GM19455 (cell line): ENCODE data around the gene PLPPR4.
"Not testable (repeated sequence)": the region's sequence is repeated elsewhere in the genome, so short reads cannot be mapped to it uniquely, and the experiment has no call there.

Experiments
- ATAC-seq: cut with Tn5 transposase; IDR thresholded peaks from one replicate; pipeline ENCODE4 v1.9.1; 2021; ENCODE audit not compliant: unreplicated experiment

Gene PLPPR4

GRCh38 chr1:99264201-99265021 lies at the start of gene PLPPR4:
Gene PLPPR4, plus strand, starts transcription at chr1:99264492. Its CDS starts 102 bp downstream, at chr1:99264594.
- ATAC-seq: no peak

DNA sequence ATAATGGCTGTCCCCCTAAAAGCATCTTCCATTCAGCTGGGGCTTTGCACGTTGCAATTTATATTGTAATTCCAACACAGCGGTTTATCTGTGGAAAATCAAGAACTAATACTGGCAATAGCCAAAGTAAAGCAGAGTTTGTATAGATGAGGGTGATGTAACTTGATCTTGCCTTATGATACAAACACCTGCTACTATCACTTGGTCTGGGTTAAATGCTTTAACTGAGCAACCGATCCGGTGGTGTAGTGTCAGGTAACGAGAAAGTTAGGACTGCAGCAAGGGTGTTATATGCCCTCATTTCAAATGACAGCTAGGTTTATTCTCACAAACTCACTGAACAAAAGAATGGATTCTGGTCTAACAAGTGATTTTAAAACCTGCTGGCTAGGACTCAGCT lies 47.3 kb upstream of the PLPPR4 start:
- ATAC-seq: no peak

- no peak for ATAC-seq
Measured at GRCh38 chr1:99217599-99217998, 46.7 kb upstream of the PLPPR4 start.

DNA sequence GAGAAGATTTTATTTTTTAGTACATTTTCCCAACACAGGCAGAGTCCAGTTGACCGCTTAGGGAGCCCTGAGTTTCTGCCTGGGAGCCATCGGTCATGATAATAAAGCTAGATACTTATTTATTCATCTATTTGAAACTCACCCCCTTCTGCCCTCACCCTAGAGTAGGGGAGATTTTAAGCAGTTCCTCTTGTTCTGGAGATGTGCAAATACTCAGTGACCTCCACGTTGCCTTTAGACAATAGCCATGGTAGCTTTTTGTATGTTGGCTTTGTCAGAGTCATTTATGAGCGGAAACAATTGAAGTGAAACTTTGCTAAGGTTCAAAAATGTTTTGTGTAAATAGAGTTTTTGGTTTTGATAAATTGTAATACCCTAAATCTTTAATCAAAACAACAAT lies 45.7 kb upstream of the PLPPR4 start:
- ATAC-seq: no peak

- ATAC-seq: peak; percentile 76
Measured at GRCh38 chr1:99218999-99219398, 45.3 kb upstream of the PLPPR4 start.

- ATAC-seq: no peak
Measured at GRCh38 chr1:99227056-99227897, 37.0 kb upstream of the PLPPR4 start.

DNA sequence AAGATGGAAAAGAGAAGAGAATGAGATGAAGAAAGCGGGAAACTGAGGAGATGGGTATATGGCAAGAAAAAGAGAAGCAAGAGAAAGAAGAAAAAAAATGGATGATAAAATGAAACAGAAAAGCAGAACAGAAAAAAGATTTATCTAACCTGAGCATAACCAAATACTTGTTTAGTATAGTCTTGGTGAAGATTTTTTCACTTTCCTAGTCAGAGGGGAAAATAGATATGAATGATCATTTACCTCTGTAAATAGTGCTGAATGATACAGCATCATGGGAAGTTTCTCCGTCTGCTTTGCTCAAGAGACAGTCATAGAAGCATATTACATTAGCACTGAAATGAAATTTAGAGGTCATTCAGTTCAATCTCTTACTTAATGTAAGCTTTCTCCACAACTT lies 36.1 kb upstream of the PLPPR4 start:
- ATAC-seq: no peak

DNA sequence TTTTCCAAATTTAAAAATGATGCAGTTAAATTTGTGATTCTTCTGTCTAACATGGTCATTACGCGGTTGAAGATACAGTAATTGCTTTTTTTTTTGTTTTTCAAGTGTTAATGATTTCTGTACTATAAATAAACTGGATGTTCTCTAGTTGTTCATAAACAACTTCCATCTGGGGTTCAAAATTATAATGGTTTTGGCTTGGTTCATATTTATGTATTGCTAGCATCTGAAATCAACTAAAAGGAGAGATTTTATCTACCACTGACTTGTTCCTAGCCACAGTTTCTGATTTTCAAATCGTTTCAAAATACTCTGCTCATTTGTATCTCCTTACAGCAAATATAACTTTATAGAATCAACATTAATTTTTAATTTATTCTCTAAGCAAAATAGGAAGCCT lies 35.2 kb upstream of the PLPPR4 start:
- no peak for ATAC-seq

- ATAC-seq: no peak
Measured at GRCh38 chr1:99230695-99231094, 33.6 kb upstream of the PLPPR4 start.

DNA sequence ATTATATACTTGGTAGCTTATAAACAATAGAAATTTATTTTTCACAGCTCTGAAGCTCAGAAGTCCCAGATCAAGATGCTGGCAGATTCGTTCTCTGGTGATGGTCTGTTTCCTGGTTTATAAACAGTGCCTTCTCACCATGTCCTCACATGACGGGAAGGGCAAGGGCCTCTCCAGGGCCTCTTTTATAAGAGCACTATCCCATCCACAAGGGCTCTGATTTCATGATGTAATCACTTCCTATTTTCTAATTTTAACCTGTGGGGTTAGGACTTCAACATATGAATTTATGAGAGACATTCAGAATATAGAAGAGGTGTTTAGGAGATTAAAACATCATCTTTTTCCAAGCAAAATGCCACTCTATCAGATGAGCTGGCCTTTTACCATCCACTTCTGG lies 32.1 kb upstream of the PLPPR4 start:
- no peak for ATAC-seq

DNA sequence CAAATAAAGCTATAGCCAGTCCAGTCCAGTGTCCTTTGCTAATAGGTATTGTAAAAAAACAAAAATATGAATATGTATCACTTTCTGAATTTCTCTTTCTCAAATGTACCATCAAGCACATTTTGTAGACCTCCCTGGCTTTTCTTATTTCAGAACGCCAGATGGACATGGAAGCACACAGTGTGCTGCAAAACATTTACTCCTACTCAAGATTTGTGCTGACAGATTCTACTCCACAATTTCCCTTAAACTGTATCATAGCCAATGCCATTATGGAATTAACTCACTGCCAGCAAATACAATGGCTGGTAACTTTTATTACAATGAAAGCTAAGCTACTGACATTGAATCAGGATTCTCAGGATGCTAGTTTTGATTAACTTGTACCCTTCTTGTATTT lies 30.8 kb upstream of the PLPPR4 start:
- no peak for ATAC-seq

DNA sequence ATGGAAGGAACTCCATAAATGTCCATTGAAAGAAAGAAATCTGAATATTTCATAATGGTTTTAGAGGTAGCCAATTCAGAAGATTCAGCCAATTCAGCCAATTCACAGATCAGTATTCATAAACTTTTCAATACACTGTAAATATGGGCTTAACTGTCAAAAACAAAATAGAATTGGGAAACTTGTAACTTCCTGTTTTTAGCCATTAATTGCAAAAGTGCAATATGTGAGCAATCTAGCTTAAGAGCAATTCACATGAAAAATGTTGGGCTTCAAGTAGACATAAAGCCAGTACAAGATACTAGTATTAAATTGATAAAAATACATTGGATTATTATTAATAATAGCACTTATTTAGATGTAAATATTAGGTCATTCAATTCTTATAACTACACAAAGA lies 27.5 kb upstream of the PLPPR4 start:
- no peak for ATAC-seq

- no peak for ATAC-seq
Measured at GRCh38 chr1:99239690-99240089, 24.6 kb upstream of the PLPPR4 start.

DNA sequence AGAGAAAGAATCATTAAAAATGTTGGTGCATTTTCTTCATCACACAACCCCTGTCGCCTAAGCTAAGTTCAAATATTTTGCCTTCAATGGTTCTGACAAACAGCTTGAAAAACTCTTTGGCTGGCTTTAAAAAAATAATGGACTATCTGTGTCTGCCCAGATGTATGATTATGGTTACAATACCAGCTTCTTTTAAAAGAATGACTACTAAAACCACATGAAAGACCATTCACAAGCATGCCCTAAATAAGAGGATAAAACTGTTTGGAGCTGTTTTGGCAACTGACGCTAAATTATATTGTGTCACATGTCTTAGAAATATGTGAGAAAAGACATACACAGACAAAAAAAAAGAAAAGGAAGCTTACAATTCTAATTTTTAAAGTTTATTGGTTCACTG lies 23.7 kb upstream of the PLPPR4 start:
- no peak for ATAC-seq

DNA sequence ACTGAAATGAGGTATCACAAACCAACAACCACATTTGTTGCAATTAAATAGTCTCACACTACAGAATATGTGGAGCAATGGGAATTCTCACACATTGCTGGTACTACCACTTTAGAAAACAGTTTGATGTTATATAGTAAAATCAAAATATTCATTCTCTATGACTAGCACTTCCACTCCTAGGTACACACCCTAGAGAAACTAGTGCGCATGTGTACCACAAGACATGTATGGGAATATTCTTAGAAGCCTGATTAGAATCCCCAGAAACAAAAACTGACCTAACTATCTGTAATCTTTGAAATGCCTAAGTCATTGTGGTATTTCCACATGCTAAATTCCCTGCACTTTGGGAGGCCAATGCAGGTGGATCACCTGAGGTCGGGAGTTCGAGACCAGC lies 18.1 kb upstream of the PLPPR4 start:
- no peak for ATAC-seq

GRCh38 chr1:99247199-99247598 lies 17.1 kb upstream of the PLPPR4 start:
- ATAC-seq: no peak

DNA sequence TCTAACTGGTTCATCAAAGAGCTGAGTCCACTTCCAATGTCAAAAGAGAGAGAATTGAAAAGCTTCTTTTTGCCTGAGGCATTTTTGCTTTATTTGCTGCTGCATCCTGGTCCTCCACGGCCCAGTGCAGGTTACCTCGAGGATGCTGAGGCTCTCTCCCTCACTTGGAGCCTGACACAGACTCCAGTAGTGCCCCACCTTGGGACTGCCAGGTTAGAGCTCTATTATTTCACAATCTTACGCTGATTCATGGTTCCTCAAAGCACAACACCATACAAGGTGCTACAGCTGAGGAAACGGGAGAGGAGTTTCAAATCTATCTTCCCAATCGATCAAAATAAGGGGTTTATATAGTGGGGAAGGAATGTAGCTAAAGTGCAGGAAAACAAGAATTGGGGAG lies 13.6 kb upstream of the PLPPR4 start:
- ATAC-seq: no peak

DNA sequence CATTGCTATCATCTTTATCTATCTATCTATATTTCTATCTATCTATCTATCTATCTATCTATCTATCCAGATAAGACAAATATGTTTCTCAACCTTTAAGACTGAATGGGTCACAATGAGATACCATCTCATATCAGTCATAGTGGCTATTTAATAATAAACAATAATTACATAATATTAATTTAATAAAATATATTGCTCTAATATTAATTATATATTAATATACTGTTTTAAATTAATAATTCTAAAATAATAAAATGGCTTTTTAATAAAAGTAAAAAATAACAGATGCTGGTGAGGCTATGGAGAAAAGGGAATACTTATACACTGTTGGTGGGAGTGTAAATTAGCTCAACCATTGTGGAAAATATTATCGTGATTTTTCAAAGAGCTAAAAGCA lies 13.0 kb upstream of the PLPPR4 start:
- ATAC-seq: no peak

DNA sequence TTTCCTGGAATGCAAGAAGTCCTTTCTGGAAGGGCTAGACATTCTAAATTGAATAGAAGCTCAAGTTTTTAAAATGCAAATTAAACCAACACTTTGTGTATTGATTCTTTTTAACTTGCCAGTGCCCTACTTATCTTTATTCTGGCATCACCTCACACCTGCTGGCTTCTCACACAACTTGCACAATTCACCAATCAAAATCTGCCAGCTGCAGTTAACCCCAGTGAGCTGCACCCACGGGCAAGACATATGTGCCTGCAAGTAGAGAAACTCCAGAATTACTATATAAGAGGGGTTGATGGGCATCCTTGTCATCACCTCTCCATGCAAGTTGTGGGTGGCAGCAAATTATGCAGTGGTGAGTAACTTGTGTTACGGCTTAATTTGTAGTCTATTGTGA lies 11.7 kb upstream of the PLPPR4 start:
- ATAC-seq: no peak

- ATAC-seq: not testable (repeated sequence)
Measured at GRCh38 chr1:99260402-99260801, 3.9 kb upstream of the PLPPR4 start.

- ATAC-seq: no peak
Measured at GRCh38 chr1:99265124-99265523, 832 bp downstream of the PLPPR4 start.

DNA sequence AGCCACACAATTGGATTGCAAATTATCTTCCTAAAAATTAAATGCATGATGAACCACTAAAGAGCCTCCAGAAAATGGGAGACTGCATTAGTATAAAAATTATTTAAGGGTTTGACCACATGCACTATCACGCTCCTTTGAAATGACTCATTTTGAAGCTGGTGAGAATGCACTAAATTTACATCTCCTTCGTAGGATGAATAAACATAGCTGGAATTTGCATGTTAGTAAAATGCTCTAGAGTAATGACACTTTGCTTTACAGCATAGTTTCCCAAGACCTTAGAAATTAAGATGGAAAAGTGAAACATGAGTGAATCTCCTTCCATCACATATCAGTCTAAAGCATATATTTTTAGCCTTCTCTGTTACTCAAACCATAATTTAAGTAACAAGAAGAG lies 2.4 kb downstream of the PLPPR4 start:
- ATAC-seq: no peak
